Activated effector memory CD4-positive, alpha-beta T cell treated with Interleukin-2 at 50 U/mL for 16 hours (primary cell): Measurements from ENCODE around the gene ALX4.

Source experiments
- DNase-seq: peaks from one replicate; pipeline ENCODE4 v3.0.0-alpha.2; 2020

The ALX4 gene

GRCh38 chr11:44237156-44237555 is 72.8 kb downstream of the ALX4 start:
- DNase-seq, result no peak

DNA sequence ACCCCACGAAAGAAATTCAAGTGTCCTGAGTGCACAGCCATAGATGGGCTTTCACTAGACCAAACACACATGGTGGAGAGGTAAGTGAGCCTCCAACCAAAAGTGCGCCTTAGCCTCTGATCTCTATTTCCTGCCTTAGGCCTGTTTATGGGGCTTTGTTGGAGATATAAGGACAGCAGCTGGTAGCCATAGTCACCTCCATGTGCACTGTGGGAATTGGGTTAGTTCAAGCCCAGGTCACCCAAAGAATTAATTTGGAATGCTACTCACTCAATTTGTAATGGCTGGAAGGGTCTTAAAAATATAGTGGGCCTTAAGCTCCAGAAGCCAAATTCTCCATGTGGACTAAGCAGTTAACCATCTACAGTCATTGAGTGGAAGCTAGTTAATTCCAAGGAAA is 73.6 kb downstream of the ALX4 start:
- no peak for DNase-seq

DNA sequence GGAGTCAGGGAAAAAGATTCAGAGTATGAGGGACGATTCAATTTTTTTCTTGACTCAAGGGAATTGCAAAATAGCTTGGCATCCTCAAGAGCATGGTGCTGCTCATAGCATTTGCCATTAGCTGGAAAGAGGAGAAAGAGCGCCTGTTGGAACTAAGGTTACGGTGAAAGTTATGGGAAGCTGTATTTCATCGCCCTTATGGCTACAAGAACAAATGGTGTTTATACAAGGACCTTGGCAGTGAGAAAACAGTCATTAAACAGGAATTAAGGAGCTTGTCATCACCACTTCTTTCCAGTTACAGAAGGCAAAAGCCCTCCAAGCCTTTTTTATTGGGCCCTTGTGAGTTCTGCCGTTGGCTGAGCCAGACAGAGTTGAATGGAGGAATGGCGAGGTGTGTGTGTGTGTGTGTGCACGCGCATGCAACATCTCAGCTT is 74.2 kb downstream of the ALX4 start:
- DNase-seq, result no peak

GRCh38 chr11:44229624-44230023 is 80.3 kb downstream of the ALX4 start:
- DNase-seq, result no peak

DNA sequence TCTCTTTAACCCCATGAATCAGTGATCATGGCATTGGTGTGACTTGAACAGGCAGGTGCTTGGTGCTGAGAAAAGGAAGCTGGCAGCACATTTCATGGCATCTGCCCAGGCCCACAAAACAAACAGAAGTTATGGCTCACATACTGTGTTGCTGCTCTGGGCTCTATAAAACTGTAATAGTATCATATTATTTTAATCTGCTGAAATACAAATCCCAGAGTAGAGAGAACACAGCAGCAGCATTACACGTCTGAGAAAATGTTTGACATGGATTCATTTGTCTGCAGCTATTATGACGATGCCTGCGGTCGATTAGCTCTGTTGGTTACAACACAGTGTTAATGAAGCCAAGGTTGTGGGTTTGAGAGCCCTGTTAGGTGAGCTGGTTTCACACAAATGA is 80.8 kb downstream of the ALX4 start:
- DNase-seq, result no peak

GRCh38 chr11:44228379-44228778 is 81.6 kb downstream of the ALX4 start:
- no peak for DNase-seq

DNA sequence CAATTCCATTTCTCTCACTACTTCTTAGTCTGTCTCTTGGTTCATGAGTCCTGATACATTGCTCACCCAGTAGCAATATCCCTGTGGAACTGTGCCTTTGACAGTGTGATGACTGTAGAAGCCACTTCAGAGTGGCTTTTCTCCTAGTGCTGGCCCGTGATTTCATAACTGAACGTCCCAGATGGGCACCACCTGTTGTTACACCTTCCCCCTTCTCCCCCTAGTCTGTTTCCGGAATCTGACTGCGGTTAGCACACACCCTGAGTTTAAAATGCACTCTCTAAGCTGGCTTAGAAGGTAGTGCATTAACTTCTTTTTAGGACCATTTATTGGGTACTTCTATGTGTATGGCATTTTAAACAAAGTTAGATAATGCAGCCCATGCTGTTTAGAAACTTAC is 83.0 kb downstream of the ALX4 start:
- DNase-seq, result no peak

DNA sequence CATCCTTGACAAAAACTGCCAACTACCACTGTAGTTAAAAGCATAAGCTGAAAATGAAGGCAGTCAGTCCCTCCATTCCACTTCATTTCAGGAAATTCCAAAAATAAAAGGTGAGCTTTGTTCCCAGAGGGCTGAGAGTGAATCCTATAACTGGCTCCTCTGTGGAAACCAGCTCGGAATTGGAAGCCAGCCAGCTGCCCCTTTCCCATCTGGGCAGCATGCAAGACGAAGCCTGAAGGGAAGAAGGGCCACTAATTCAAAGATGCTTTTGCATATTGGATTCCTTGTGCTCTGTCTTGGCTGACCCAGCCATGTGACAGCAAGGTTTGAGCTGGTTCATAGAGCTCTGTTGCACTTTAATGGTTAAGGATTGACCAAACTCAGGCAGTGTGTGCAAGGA is 83.4 kb downstream of the ALX4 start:
- no peak for DNase-seq

GRCh38 chr11:44224867-44225501 is 85.0 kb downstream of the ALX4 start:
- DNase-seq, result no peak

DNA sequence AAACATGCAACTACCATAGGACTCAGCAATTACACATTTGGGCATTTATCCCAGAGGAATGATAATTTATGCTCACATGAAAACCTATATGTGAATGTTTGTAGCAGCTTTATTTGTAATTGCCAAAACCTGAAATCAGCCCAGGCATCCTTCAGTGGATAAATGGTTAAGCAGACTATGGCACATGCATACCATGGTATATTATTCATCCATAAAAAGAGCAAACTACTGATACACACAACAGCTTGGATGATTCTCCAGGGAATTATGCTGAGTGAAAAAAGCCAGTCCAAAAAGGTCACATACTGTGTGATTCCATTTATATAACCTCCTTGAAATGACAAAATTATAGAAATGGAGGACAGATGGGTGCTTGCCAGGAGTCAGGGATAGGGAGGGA is 86.7 kb downstream of the ALX4 start:
- no peak for DNase-seq

DNA sequence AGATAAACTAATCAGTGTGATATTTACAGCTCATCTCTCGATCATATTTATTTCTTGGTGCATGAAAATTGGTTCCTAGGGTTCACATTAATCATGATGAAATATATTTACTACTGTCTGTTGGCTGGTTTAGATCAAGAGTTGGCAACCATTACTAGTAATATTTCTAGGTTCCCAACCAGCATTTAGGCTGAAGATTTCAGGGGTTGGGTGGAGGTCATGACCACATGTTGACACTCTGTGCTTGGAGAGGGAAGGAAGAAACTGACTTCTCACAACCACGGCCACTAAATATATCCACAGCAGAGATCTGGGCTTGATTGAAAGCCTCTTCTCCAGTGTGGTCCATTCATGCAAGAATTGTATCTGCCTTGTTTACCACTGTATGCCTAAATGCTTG is 87.9 kb downstream of the ALX4 start:
- no peak for DNase-seq

- DNase-seq, result no peak
These were observed 88.5 kb downstream of the ALX4 start for GRCh38 chr11:44221456-44221855.

DNA sequence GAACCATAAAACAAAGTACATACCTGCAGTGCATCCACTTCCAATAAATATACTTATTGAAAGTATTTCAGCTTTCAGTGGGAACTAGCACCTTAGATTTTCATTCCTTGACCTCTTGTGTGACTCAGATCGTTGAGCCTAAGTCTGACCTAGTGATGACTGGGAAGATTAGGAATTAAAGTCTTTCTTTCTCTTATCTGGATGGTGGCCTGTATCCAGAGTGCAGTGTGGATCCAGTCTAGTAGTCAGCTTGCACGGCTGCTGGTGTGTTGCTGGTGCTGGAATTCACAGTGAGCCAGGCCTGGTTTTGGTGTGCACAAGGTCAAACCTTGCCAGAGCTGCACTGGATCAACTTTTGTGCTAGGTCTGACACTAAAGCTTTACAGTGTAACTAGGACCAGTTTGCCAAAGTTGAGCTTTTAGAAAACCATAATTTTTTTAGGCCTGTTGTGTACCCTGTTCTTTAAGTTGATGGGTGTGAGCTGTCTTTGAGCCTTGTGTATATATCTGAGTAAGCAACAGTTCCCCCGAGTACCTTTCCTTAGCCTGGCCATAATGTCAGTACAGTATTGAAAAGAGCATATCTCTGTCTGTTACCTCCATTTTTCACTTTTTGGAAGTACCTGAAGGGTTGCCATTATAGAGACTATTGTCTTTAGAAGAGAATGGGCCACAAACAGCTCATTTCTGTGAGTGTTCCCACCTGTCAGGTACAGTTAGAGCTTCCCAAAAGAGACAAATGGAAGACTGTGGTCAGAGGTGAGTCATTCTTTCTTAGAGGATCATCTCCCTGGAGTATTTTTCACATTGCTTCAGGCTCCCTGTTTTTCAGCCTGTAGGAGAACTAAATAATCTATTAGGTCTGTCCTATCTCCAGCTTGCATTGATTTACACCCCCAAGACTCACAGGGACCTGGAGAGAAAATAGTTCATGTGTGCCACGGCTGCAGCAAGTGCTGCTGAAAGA is 89.8 kb downstream of the ALX4 start:
- DNase-seq, result no peak

DNA sequence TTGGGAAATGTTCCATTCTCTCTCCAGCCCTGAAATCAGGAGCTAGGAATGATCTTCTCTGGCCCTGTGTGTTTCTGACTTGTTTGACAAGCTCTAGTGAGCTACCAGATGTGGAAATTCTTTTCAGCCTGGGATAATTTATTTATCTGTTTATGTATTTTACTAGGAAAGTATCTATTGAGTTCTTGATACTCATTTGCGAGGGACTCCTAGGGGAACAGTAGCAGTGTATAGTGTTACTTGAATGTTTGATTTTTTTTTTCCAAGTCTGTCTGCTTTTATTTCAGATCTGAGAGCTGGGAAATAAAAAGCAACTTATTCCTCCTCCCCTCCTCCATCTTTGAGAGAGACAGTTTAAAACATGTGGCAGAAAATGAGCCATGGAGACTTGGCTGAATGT is 92.5 kb downstream of the ALX4 start:
- DNase-seq, result no peak

- DNase-seq, result no peak
These were observed 96.8 kb downstream of the ALX4 start for GRCh38 chr11:44213148-44213547.

DNA sequence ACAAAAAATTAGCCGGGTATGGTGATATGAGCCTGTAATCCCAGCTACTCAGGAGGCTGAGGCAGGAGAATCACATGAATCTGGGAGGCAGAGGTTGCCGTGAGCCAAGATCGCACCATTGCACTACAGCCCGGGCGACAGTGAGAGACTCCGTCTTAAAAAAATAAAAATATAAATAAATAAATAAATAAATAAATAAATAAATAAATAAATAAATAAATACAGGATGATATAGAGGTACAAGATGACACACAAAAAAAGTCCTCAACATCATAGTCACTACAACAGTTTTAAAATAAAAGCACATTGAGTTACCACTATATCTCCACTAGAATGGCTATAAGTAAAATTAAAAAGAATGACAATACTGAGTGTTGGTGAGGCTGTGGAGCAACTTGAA is 97.8 kb downstream of the ALX4 start:
- no peak for DNase-seq
